Tibial artery (tissue), 4 donors: ENCODE measurements around the gene ZNF367.

Experiments
- DNase-seq, 2 donors: peaks; one replicate each; pipeline ENCODE4 v3.0.0-alpha.2; 2019
- H3K27ac ChIP-seq, 2 donors: fragments of 200-600 bp; sonication (generic) in 1 of 2; 1 replicate in 1 of 2; 2 replicates in 1 of 2; pipeline ENCODE4 v1.5.1; 2018 to 2019; ENCODE audit warnings: mild to moderate bottlenecking in 1 of 2
- H3K27me3 ChIP-seq, 2 donors: fragments of 200-600 bp; sonication (generic) in 1 of 2; one replicate each; pipeline versions ENCODE4 v1.5.1 to v1.6.0; 2016 to 2019
- H3K36me3 ChIP-seq, 3 donors: fragments of 200-600 bp; sonication (generic) in 2 of 3; one replicate each; pipeline ENCODE4 v1.5.1; 2016 to 2019; ENCODE audit warnings: mild to moderate bottlenecking in 2 of 3
- H3K4me1 ChIP-seq, 4 donors: fragments of 200-600 bp; sonication (generic) in 2 of 4; 1 replicate in 3 of 4; 2 replicates in 1 of 4; pipeline ENCODE4 v1.5.1; 2016 to 2019
- H3K4me3 ChIP-seq, 2 donors: fragments of 200-600 bp; sonication (generic) in 1 of 2; 1 replicate in 1 of 2; 2 replicates in 1 of 2; pipeline ENCODE4 v1.5.1; 2018 to 2019; ENCODE audit warnings: mild to moderate bottlenecking in 2 of 2
- H3K9me3 ChIP-seq, 3 donors: fragments of 200-600 bp; sonication (generic) in 1 of 3; one replicate each; pipeline ENCODE4 v1.5.1; 2016 to 2019
- CTCF ChIP-seq, 2 experiments: fragments of 200-600 bp in 1 of 2; fragments of 450-650 bp in 1 of 2; IDR thresholded peaks; one replicate each; pipeline ENCODE4 v1.5.1; 2017 to 2019; ENCODE audit warnings: antibody characterized with exemption in 2 of 2, mild to moderate bottlenecking in 1 of 2, moderate library complexity in 1 of 2
- intact Hi-C: fragments of 100-400 bp; cut with DNase I; formaldehyde crosslinking; loops from one replicate; pipeline ENCODE4 v1.15.0; 2023; ENCODE audit warnings: low total_unique reads

ZNF367 gene

GRCh38 chr9:96418920-96419690 is 935 bp upstream of the ZNF367 start:
- intact Hi-C loops = loop anchor here (2.0 to 10.0 kb wide), 3 partner anchors 32 to 236 kb away; partner anchors contain the start of genes HABP4 and PRXL2C
- Histone ChIP-seq H3K4me3 (peak overlapping the region; percentile 67 to 75), H3K27ac (peak overlapping the region; percentile 95 to 98), H3K27me3 (no peaks in the 10 kb centered on the region), H3K36me3 (no peaks in the 10 kb centered on the region), H3K9me3 (no peaks in the 10 kb centered on the region), H3K4me1 (peaks cover 11 to 34% (median 25%) of the 10 kb centered on the region in 4 donors)
- peak; percentile 61 to 88 for DNase-seq
- TF ChIP-seq CTCF (IDR thresholded peaks at IDR 0.05) = no peak

- peak overlapping the region; percentile 67 to 75 for H3K4me3 ChIP-seq
- peak in 1 of 2 donors; percentile 22 for DNase-seq
- no peaks in the 10 kb centered on the region for H3K9me3 ChIP-seq
- H3K27me3 ChIP-seq = no peaks in the 10 kb centered on the region
- intact Hi-C loops = loop anchor here (2.0 to 10.0 kb wide), 3 partner anchors 33 to 237 kb away; partner anchors contain the start of genes HABP4 and PRXL2C
- H3K27ac ChIP-seq = peak overlapping the region; percentile 95 to 98
- TF ChIP-seq CTCF (IDR thresholded peaks at IDR 0.05) = no peak
- H3K36me3 ChIP-seq = no peaks in the 10 kb centered on the region
- H3K4me1 ChIP-seq = peaks cover 11 to 34% (median 25%) of the 10 kb centered on the region in 4 donors
Measured at GRCh38 chr9:96417661-96418082, 498 bp downstream of the ZNF367 start.

- peak; percentile 82 to 93 for DNase-seq
- H3K4me3 ChIP-seq = peak overlapping the region; percentile 67 to 75
- peak; percentile 8 to 22 for TF ChIP-seq CTCF (IDR thresholded peaks at IDR 0.05)
- no peaks in the 10 kb centered on the region for H3K27me3 ChIP-seq
- H3K4me1 ChIP-seq = peaks cover 11 to 34% (median 25%) of the 10 kb centered on the region in 4 donors
- H3K27ac ChIP-seq = peak overlapping the region; percentile 95 to 98
- intact Hi-C loops = loop anchor here (10.0 kb wide), 1 partner anchor 148 kb away; no protein-coding TSS in a partner anchor
- no peaks in the 10 kb centered on the region for H3K36me3 ChIP-seq
- H3K9me3 ChIP-seq = no peaks in the 10 kb centered on the region
Measured at GRCh38 chr9:96417051-96417586, 1.1 kb downstream of the ZNF367 start.

- DNase-seq = no peak
- no peaks in the 10 kb centered on the region for H3K27me3 ChIP-seq
- intact Hi-C loops = loop anchor here (10.0 kb wide), 1 partner anchor 151 kb away; no protein-coding TSS in a partner anchor
- H3K4me1 ChIP-seq = peaks cover 4 to 10% (median 6%) of the 10 kb centered on the region in 4 donors
- no peak for TF ChIP-seq CTCF (IDR thresholded peaks at IDR 0.05)
- H3K36me3 ChIP-seq = no peaks in the 10 kb centered on the region
- no peak overlapping the region for H3K4me3 ChIP-seq
- no peak overlapping the region for H3K27ac ChIP-seq
- no peaks in the 10 kb centered on the region for H3K9me3 ChIP-seq
Measured at GRCh38 chr9:96413302-96414221, 4.6 kb downstream of the ZNF367 start.
